Stimulated activated naive B cell treated with anti-CD40 and anti-IgM and Interleukin-4, amounts not matched to agents 10 μg/mL and 1 μg/mL and 100 μg/mL, for 72 hours (primary cell): ENCODE measurements around the gene SCAMP2.

ENCODE experiments used
- ATAC-seq, 2 donors: fragments of 150-1000 bp; cut with Tn5 transposase; replicated peaks; 2 replicates each; pipeline ENCODE4 v1.10.0; 2021; ENCODE audit warnings: moderate library complexity in 1 of 2
- DNase-seq: peaks from one replicate; pipeline ENCODE4 v3.0.0; 2021
- H3K27ac Mint-ChIP-seq: one replicate; pipeline ENCODE4 v1.8.0; 2022; ENCODE audit warnings: mild to moderate bottlenecking, mixed read lengths
- H3K27me3 Mint-ChIP-seq, 2 donors: one replicate each; pipeline ENCODE4 v1.8.0; 2022; ENCODE audit warnings: mixed read lengths in 2 of 2
- H3K36me3 Mint-ChIP-seq, 2 donors: one replicate each; pipeline ENCODE4 v1.8.0; 2022; ENCODE audit warnings: mixed read lengths in 2 of 2, mild to moderate bottlenecking in 1 of 2
- H3K4me1 Mint-ChIP-seq, 2 donors: one replicate each; pipeline ENCODE4 v1.8.0; 2022; ENCODE audit warnings: mixed read lengths in 2 of 2, mild to moderate bottlenecking in 1 of 2
- H3K4me3 Mint-ChIP-seq, 2 donors: one replicate each; pipeline ENCODE4 v1.8.0; 2022; ENCODE audit warnings: mild to moderate bottlenecking in 2 of 2, mixed read lengths in 2 of 2, moderate library complexity in 1 of 2
- H3K9me3 Mint-ChIP-seq, 2 donors: one replicate each; pipeline ENCODE4 v1.8.0; 2022; ENCODE audit warnings: mixed read lengths in 2 of 2, mild to moderate bottlenecking in 1 of 2

The SCAMP2 gene

DNA sequence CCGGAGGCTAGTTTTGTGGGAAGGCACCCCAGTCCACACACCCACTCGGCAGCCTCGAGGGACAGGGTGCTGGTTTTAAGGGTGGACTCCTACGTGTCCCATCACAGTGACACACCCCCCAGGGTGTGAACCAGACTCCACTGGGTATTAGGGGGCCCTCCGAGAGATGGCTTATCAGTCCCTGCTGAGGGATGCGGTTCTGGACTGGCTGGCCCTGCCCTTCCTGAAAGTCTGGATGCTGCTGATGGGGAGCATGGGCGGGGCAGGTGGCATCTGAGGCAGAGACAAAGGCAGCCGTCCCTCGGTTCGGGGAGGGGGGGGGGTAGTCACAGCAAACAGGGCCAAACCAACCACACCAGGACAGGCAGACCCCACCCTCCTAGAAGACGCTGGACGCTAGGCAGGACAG, 29.3 kb downstream of the SCAMP2 start:
- H3K4me3 Mint-ChIP-seq = peak overlapping the region; percentile 82 to 95
- peaks cover 44 to 71% of the 10 kb centered on the region in 2 donors for H3K4me1 Mint-ChIP-seq
- ATAC-seq (no peak), DNase-seq (no peak)
- H3K27ac Mint-ChIP-seq = peak overlapping the region; percentile 92
- peaks cover 43 to 49% of the 10 kb centered on the region in 2 donors for H3K36me3 Mint-ChIP-seq
- H3K27me3 Mint-ChIP-seq = no peaks in the 10 kb centered on the region
- no peaks in the 10 kb centered on the region for H3K9me3 Mint-ChIP-seq

DNA sequence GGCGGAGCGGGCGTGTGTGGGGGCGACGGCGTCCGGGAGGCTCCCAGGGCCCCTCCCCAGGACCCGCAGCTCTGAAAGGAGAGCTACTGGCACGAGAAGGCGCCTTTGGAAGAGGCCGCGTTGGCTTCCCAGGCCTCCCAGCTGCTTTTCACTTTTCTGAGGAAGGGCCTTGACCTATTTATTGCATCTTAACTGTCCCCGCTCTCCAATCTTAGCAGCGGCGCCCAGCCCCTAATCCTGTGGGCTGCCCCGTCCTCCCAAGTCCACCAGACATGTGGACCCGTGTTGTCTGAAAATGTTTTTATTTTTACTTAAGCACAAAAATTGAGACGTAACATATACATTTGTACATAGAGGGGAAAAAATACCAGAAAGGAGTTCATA, 29.7 kb downstream of the SCAMP2 start:
- H3K27me3 Mint-ChIP-seq = no peaks in the 10 kb centered on the region
- H3K4me3 Mint-ChIP-seq = peak overlapping the region; percentile 85 to 95
- H3K9me3 Mint-ChIP-seq = no peaks in the 10 kb centered on the region
- no peak for ATAC-seq
- H3K27ac Mint-ChIP-seq = peak overlapping the region; percentile 92
- peaks cover 44 to 71% of the 10 kb centered on the region in 2 donors for H3K4me1 Mint-ChIP-seq
- no peak for DNase-seq
- peaks cover 41 to 47% of the 10 kb centered on the region in 2 donors for H3K36me3 Mint-ChIP-seq

DNA sequence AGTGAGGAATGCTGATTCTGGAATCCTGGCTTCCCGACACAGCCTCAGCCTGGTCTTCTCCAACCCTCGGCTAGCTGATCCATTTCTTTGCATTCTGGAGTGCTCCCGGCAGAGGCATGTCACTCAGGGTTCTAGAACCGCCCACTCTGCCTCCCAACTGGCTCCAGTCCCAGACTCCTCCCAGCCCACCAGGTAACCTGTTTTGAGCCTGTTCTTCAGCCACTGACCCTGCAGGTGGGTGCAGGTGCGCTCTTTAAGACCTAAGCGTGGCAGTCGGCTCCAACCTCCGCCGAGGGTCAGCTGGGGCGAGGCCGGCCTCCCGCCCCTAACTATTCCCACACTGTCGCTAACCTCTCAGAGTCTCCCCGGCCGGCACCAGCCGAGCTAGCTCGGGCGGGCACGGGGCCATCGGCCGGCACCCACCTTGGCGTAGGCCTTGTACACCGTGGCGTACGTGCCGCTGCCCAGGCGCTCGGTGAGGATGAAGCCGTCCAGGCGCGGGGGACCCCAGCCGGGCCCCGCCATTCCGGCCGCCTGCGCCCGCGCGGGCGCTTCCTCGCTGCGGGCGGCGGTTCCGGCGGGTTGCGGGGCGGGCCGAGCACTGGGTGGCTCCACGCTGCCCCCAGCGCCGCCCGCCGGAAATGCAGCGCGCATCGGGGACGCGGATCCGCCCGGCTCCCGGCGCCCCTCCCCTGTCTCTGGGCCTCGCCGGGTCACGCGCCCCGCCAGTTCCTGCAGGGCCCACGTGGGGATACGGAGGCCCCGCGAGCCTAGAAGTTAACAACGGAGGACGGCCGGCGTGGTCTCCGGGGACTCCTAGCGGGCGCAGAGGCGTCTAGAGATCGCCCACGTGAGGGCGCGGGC, 30.4 kb downstream of the SCAMP2 start, which contains the start of gene ULK3:
TSS of gene ULK3 (minus strand) at position 576 of the 864 bp plus-strand sequence. CDS start at position 525, 51 bp downstream.
- DNase-seq (peak; percentile 89), ATAC-seq (peak; percentile 91 to 92)
- Mint-ChIP-seq H3K4me3 (peak within 1 kb of the TSS; percentile 86 to 95), H3K27me3 (no peaks in the 10 kb centered on the region), H3K27ac (peak within 1 kb of the TSS; percentile 92), H3K4me1 (peaks cover 40 to 66% of the 10 kb centered on the region in 2 donors), H3K36me3 (peaks cover 37 to 41% of the 10 kb centered on the region in 2 donors), H3K9me3 (no peaks in the 10 kb centered on the region)

DNA sequence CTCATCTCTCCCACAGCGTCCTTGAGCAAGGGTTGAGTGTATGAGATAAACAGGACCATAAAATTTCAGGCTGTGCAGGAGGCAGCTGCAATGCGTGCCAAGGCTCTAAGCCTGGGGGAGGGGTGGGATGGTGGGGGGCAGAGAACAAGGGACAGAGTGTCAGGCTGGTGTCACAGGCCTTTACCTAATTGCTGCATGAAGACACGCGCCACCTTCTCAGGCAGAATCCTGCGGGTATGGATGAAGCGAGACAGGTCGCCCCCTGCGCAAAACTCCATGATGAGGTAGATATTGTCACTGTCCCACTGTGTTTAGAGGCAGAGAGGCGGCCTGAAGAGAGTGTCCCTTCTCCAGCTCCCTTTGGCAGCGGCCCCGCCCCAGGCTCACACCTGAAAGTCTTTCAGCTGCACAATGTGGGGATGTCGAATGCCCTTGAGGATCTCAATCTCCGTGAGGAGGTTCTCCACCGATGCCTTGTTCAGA, 31.2 kb downstream of the SCAMP2 start:
- Mint-ChIP-seq H3K36me3 (peaks cover 29 to 39% of the 10 kb centered on the region in 2 donors), H3K27me3 (no peaks in the 10 kb centered on the region), H3K9me3 (no peaks in the 10 kb centered on the region), H3K27ac (no peak overlapping the region), H3K4me3 (peak overlapping the region; percentile 86 to 95), H3K4me1 (peaks cover 33 to 57% of the 10 kb centered on the region in 2 donors)
- ATAC-seq (no peak), DNase-seq (no peak)

DNA sequence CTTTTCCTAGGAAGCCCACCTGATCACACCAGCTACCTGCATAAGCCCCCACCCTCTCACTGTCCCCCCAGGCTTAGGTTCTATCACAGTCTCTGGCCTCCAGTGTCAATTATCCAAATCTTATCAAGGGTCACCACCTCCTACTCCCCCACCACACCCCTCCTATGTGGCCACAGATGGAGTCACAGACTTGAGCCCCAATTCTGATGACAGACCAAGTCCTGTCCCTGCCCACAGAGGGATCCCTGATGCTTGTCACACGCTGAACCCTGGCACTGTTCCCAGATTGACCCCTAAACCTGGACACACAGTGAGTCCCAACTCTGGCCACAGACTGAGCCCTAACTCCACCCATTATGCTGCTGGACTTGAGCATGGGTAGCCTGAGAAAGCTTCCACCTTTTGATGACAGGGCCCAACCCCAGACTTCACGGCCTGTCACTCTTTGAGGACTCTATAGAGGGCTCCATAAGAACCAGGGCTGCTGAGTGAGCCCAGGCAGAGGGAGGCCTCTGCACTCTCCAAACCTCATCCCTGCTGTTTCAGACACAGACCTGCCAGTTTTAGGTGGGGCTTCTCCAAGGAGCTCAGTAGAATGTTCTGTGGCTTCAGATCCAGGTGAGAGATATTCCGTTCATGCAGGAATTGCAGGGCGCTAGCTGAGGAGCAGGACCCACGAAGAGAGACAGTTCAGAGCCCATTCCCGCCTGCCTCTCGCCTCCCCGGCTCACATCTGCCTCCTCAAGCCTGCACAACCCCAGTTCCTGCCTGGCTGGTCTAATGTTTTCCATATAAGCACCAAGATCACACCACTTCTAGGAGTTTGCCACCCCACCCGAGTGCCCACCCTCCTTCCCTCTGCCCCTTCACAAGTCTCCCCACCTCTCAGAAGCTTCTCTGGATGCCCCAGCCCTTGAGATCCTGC, 32.1 kb downstream of the SCAMP2 start:
- H3K4me1 Mint-ChIP-seq = peaks cover 33 to 57% of the 10 kb centered on the region in 2 donors
- DNase-seq (no peak), ATAC-seq (no peak)
- peak overlapping the region in 1 of 2 donors; percentile 86 for H3K4me3 Mint-ChIP-seq
- no peak overlapping the region for H3K27ac Mint-ChIP-seq
- no peaks in the 10 kb centered on the region for H3K27me3 Mint-ChIP-seq
- no peaks in the 10 kb centered on the region for H3K9me3 Mint-ChIP-seq
- H3K36me3 Mint-ChIP-seq = peaks cover 31 to 41% of the 10 kb centered on the region in 2 donors

DNA sequence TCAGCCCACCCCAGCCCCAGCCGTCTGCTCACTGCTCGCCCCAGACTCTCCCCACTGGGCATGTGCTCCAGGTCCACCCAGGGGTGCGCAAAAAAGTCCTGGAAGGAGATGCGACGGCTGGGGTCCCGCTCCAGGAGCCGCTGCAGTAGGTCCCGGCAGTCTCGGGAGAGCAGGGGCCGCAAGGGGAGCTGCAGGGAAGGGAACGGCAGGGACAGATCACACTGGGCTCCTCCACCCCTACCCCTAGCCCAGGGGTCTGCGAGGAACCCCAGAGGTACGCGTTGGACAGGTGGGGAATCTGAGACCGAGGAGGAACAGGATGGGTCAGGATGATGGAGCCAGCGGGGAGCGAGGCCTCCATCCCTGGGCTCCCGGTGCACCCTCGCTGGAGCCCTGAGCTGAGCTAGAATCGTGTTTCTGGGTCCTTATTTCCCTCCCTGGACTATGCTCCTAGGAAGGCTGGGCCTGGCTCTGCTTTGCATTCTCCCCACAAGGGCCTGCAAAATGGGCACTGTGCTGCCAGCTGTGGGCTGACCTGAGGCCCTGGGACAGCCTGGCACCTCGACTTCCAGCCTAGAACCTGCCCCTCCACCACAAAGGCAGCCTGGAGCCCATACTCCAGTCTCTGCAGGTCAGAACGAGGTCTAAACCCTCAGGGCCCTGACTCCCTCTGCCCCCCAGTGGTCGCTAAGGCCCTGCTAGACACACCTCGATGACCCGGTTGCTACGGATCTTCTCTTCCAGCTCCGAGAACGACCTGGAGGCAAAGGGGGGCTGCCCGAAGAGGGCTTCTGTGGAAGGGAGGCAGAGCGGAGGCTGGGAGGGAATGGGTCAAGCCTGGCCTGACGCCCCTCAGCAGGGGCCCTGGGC, 33.4 kb downstream of the SCAMP2 start:
- DNase-seq (no peak), ATAC-seq (no peak)
- Mint-ChIP-seq H3K27ac (peak overlapping the region; percentile 11), H3K4me1 (peaks cover 29 to 53% of the 10 kb centered on the region in 2 donors), H3K9me3 (no peaks in the 10 kb centered on the region), H3K4me3 (no peak overlapping the region), H3K36me3 (peaks cover 24 to 44% of the 10 kb centered on the region in 2 donors), H3K27me3 (no peaks in the 10 kb centered on the region)

DNA sequence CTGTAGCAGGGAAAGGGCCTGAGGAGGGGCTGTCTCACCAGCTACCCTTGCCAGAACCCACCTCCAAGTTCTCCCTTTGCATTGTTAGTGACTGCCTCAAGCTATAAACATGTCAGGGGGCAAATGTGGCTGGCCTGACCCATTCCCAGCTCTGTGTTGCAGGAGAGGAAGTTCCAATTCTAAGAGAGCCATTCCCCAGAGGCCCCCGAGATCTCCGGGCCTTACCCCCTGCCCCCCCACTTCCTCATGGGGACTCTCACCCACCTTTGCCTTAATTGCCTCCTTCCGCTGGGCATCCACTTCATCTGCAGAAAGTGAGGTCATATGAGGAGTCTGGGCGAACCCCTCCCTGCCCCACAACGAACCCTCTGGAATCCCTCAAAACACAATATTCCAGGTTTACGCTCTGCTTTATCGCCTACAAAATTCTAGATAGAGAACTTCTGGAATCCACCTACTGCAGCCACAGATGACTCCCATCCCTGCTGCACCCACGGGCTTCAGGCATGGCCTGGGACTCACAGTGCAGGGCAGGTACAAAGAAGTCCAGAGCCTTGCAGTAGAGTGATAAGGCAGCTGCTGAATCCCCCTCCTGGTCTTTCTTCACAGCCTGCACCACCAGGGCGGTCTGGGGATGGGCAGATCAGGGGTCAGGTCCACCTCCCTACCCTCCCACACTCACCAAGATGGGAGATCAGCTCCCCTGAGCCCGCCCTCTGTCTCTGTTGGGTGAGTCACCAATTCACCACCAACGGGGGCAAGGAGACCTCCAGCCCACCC, 34.2 kb downstream of the SCAMP2 start:
- H3K27me3 Mint-ChIP-seq = no peaks in the 10 kb centered on the region
- no peak overlapping the region for H3K27ac Mint-ChIP-seq
- H3K9me3 Mint-ChIP-seq = no peaks in the 10 kb centered on the region
- DNase-seq (no peak), ATAC-seq (no peak)
- H3K4me3 Mint-ChIP-seq = no peak overlapping the region
- peaks cover 20 to 40% of the 10 kb centered on the region in 2 donors for H3K36me3 Mint-ChIP-seq
- H3K4me1 Mint-ChIP-seq = peaks cover 30 to 53% of the 10 kb centered on the region in 2 donors

DNA sequence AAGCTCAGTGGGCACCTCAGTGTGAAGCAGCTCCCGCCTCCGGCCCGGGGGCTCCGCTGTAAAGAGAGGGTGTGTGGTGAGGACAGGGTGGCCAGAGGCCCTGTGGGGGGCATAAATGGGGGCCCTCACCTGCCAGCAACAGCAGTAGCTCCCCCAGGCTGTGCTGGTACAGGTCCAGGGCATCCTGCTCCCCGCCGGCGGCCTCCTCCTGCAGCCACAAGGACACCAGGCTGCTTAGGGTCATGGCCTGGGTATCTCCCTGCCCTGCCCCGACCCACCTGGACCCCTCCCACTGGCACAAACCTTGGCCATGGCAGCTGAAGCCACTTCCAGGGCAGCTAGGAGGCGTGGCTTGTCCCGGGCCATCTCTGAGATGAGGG, 35.0 kb downstream of the SCAMP2 start:
- ATAC-seq (no peak), DNase-seq (no peak)
- no peak overlapping the region for H3K27ac Mint-ChIP-seq
- peaks cover 33 to 53% of the 10 kb centered on the region in 2 donors for H3K4me1 Mint-ChIP-seq
- no peak overlapping the region for H3K4me3 Mint-ChIP-seq
- no peaks in the 10 kb centered on the region for H3K9me3 Mint-ChIP-seq
- peaks cover 20 to 40% of the 10 kb centered on the region in 2 donors for H3K36me3 Mint-ChIP-seq
- H3K27me3 Mint-ChIP-seq = no peaks in the 10 kb centered on the region

DNA sequence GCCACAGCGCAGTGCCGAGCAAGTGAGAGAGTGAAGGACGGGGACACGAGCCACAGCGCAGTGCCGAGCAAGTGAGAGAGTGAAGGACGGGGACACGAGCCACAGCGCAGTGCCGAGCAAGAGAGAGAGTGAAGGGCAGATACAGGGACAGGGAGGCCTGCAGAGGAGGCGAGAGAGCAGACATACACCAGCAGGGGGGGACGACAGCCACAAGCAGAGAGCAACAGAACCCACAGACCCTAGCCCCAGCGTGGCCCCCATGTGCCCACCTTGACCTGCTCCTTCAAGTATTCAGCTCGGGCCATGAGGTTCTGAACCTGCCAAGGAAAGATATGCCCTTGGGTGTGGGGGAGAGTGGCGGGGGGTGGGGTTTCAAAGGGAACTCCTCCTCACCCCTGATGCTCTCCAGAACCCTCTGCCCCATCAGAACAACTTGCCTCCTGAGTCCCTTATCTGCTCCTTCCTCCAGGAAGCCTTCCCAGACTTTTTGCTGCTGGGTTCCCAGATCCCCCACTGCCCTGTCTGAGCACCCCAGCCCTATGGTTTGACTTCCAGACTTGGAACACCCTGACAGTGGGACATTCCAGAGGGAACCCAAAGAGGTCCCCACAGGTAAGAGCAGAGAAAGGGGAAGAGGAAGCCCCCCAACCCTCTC, 35.6 kb downstream of the SCAMP2 start:
- H3K27me3 Mint-ChIP-seq = no peaks in the 10 kb centered on the region

DNA sequence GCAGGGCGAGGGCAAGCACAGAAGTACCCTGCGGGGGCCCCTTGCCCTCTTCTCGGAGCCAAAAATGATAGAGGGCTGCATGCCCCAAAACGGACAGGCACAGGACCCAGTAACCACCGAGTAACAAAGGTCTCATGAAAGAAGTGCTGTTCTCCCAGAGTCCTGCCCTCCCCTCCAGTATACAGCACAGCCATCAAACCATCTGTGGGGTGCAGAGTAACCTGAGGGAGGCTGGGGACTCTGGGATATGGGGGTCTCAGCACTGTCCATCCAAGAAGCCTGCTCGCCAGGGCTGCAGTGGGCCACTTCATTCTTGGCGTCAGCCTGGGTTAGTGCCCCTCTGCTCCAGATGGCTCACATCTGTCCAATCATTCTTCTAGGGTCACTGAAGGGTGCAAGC, 36.3 kb downstream of the SCAMP2 start:
- no peak for DNase-seq
- Mint-ChIP-seq H3K4me1 (peaks cover 33 to 55% of the 10 kb centered on the region in 2 donors), H3K4me3 (no peak overlapping the region), H3K27me3 (no peaks in the 10 kb centered on the region), H3K36me3 (peaks cover 20 to 40% of the 10 kb centered on the region in 2 donors), H3K9me3 (no peaks in the 10 kb centered on the region), H3K27ac (no peak overlapping the region)
- no peak for ATAC-seq

More for the DNA sequence above, 35.6 kb downstream of the SCAMP2 start:
- DNase-seq (no peak), ATAC-seq (no peak)
- no peak overlapping the region for H3K4me3 Mint-ChIP-seq
- H3K27ac Mint-ChIP-seq = no peak overlapping the region
- H3K9me3 Mint-ChIP-seq = no peaks in the 10 kb centered on the region
- peaks cover 36 to 55% of the 10 kb centered on the region in 2 donors for H3K4me1 Mint-ChIP-seq
- H3K36me3 Mint-ChIP-seq = peaks cover 20 to 40% of the 10 kb centered on the region in 2 donors

DNA sequence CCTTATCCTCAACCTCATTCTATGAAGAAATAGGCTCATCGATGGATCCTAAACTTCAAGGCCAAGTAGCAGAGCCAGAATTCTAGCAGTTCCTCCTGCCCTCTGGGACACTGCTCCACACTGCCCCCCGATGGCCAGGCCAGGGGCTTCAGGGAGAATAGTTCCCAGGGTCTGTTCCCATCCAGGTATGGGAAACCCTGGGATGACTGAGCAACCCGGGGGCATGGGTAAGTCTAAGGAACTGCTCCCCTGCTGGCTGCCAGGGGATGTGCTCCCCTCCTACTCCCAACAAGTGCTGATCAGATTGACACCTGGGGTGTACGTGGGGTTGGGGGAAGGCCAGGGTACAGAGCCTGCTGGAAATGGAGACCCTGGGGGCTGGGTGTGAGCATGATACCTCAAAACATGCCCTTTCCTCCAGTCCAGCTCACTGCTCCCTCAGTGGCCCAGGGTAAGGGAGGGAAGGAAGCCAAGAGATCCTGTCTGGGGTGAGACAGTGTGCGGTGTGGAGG, 37.8 kb downstream of the SCAMP2 start:
- Mint-ChIP-seq H3K27me3 (peaks cover 3 to 5% of the 10 kb centered on the region in 2 donors), H3K4me3 (no peak overlapping the region), H3K36me3 (peaks cover 15 to 28% of the 10 kb centered on the region in 2 donors), H3K9me3 (no peaks in the 10 kb centered on the region), H3K4me1 (peaks cover 28 to 40% of the 10 kb centered on the region in 2 donors), H3K27ac (peak overlapping the region; percentile 7)
- DNase-seq = no peak
- ATAC-seq = peak; percentile 35 to 46

DNA sequence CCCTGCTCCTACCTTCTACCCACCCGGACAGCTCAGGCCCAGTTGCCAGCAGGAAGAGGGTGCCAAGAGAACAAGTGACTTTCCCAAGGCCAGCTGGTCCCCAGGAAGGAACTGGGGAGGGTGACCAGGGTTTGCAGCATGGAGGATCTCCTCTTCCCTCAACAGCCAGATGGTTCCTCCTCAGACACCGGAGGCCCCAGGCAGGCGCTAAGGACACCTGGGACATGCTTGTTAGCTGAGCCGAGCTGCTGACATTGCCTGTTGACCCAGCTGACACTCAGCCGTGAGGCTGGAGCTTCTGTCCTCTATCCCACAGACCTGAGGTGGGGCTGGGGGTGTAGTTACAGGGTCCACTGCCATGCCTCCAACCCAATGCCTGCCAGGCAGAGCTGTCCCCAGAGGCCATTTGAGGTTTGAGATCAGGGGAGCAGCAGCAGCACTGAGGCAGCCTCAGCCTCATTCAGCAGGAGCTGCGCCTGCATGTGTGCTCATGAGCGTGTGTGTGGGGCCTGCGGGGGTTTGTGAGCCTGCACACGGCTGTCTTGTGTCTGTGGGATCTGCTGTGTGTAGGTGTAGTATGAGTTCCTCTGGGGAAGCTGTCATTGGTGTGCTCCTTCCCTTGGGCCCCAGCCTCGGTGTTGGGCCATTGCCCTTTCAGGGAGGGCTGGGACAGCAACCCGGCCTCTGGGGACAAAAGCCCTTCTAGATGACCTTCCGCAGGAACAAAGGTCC, 39.6 kb downstream of the SCAMP2 start:
- H3K9me3 Mint-ChIP-seq = no peaks in the 10 kb centered on the region
- peak overlapping the region; percentile 44 for H3K27ac Mint-ChIP-seq
- H3K4me3 Mint-ChIP-seq = no peak overlapping the region
- H3K27me3 Mint-ChIP-seq = peaks cover 11% of the 10 kb centered on the region in 2 donors
- no peak for DNase-seq
- H3K4me1 Mint-ChIP-seq = peaks cover 22 to 36% of the 10 kb centered on the region in 2 donors
- H3K36me3 Mint-ChIP-seq = peaks cover 8 to 23% of the 10 kb centered on the region in 2 donors
- ATAC-seq = peak; percentile 41 to 59
